Thyroid gland (tissue), 4 donors: Measurements from ENCODE around the gene RPH3AL. TPM values are rescaled to one million over a fixed set of nuclear protein-coding genes. Genes with fewer than 3 reads are reported as not detected.
A peak's percentile ranks its signal among the peaks of the same experiment; 100 is the strongest.

ENCODE experiments used
- DNase-seq, 2 donors: peaks; one replicate each; pipeline ENCODE4 v3.0.0-alpha.2; 2019
- H3K27ac ChIP-seq, 3 donors: fragments of 200-600 bp; sonication (generic); 1 replicate in 2 of 3; 2 replicates in 1 of 3; pipeline ENCODE4 v1.5.1; 2016 to 2019; ENCODE audit warnings: mild to moderate bottlenecking in 1 of 3, moderate library complexity in 1 of 3
- H3K27me3 ChIP-seq: fragments of 200-600 bp; sonication (generic); one replicate; pipeline ENCODE4 v1.5.1; 2019
- H3K36me3 ChIP-seq, 2 donors: fragments of 200-600 bp; sonication (generic); one replicate each; pipeline ENCODE4 v1.5.1; 2016 to 2019
- H3K4me1 ChIP-seq, 2 donors: fragments of 200-600 bp; sonication (generic); one replicate each; pipeline ENCODE4 v1.5.1; 2017 to 2019
- H3K4me3 ChIP-seq, 3 donors: fragments of 200-600 bp; sonication (generic); replicated peaks in 1 of 3; 1 replicate in 2 of 3; 2 replicates in 1 of 3; pipeline ENCODE4 v1.5.1; 2016; ENCODE audit warnings: mild to moderate bottlenecking in 1 of 3
- H3K9me3 ChIP-seq: fragments of 200-600 bp; sonication (generic); one replicate; pipeline ENCODE4 v1.5.1; 2017
- POLR2A ChIP-seq, 2 donors: fragments of 450-650 bp; IDR thresholded peaks; one replicate each; pipeline ENCODE4 v1.6.1; 2017; ENCODE audit warnings: antibody characterized with exemption in 2 of 2, mild to moderate bottlenecking in 2 of 2, moderate library complexity in 1 of 2
- WGBS, 2 donors: methylation state at CpG; one replicate each; pipeline ENCODE4 v1.1.5; 2017; 5-methylcytosine and 5-hydroxymethylcytosine counted together
- intact Hi-C: fragments of 100-400 bp; cut with DNase I; formaldehyde crosslinking; loops from one replicate; pipeline ENCODE4 v1.15.1; 2023
- total RNA-seq, 4 donors: library from RNA; depleted of rRNA; stranded (reverse); fragments of >200 nt; gene quantifications; one replicate each; pipeline ENCODE4 v1.2.3, GENCODE V29; 2016
- TF ChIP-seq, protein P1 (sequence below), 6 experiments: fragments of 200-600 bp in 3 of 6; fragments of 450-650 bp in 3 of 6; sonication (generic) in 3 of 6; IDR thresholded peaks; one replicate each; pipeline ENCODE4 v1.5.1; 2016 to 2019; ENCODE audit warnings: antibody characterized with exemption in 6 of 6, mild to moderate bottlenecking in 2 of 6, inconsistent platforms in 1 of 6, moderate library complexity in 1 of 6

Gene RPH3AL
- total RNA-seq, 4 donors from 2014 or later: 19.1 to 47.7 (median 42.5) TPM

DNA sequence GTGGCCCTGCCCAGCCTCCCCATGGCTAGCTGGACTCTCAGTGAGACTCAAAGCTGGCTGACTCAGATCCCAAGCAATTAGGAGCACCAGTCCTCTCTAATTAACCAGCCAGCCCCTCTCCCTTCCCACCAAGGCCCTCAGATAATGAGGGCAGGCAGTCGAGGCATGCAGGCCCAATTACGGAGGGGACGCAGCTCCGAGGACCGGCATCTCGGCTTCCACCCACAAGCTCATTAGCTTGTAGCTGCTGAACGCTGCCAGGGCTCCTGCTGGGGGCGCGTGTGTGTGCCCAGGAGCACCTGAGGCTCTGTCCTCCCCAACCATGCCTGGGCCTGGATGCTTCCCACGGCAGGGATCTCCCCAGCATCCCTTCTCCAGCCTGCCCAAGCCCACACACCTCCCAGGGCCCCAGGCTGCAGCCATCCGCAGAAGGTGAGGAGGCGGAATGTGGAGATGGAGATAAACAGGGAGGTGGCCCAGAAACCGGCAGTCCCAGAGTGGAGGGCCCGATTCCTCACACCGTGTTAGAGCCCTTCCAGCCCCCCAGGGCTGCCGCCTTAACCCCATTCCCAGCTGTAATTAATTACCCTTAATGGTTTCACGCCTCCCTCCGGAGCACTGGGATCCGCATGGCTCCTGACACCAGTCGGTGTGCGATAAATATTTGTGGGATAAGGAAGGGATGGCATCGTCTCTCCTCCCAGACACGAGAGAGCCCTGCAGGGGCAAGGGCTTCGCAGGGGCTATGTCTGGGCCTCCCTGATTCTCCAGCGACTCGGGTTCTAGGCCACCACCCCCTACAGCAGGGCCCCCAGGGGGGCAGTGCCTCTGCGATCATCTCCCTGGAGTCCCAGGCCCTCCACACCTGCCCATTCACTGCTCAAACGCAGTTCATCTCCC is 42.2 kb downstream of the RPH3AL start:
- Histone ChIP-seq H3K4me1 (no peaks in the 10 kb centered on the region), H3K4me3 (no peak overlapping the region), H3K36me3 (no peaks in the 10 kb centered on the region), H3K9me3 (no peaks in the 10 kb centered on the region), H3K27ac (no peak overlapping the region), H3K27me3 (no peaks in the 10 kb centered on the region)
- WGBS, 2 donors: 85% methylated on average over 18 to 21 of the region's 28 CpGs
- DNase-seq: no peak
- intact Hi-C loops: no loop called here
- TF ChIP-seq, protein P1, sequence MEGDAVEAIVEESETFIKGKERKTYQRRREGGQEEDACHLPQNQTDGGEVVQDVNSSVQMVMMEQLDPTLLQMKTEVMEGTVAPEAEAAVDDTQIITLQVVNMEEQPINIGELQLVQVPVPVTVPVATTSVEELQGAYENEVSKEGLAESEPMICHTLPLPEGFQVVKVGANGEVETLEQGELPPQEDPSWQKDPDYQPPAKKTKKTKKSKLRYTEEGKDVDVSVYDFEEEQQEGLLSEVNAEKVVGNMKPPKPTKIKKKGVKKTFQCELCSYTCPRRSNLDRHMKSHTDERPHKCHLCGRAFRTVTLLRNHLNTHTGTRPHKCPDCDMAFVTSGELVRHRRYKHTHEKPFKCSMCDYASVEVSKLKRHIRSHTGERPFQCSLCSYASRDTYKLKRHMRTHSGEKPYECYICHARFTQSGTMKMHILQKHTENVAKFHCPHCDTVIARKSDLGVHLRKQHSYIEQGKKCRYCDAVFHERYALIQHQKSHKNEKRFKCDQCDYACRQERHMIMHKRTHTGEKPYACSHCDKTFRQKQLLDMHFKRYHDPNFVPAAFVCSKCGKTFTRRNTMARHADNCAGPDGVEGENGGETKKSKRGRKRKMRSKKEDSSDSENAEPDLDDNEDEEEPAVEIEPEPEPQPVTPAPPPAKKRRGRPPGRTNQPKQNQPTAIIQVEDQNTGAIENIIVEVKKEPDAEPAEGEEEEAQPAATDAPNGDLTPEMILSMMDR (IDR thresholded peaks at IDR 0.05): no peak
- no peak for TF ChIP-seq POLR2A (IDR thresholded peaks at IDR 0.05)

DNA sequence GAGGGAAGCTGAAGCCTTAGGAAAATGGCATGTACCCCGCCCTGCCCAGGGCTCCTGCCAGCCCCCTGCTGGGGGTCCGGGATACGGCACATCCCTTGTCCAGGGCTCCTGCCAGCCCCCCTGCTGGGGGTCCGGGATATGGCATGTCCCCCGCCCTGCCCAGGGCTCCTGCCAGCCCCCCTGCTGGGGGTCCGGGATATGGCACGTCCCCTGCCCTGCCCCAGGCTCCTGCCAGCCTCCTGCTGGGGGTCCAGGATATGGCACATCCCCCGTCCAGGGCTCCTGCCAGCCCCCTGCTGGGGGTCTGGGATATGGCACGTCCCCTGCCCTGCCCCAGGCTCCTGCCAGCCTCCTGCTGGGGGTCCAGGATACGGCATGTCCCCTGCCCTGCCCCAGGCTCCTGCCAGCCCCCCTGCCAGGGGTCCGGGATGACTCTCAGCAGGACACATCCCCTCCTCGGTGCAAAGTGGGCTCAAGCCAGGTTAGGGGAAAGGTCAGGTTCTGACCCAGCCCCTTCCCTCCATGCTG is 43.2 kb downstream of the RPH3AL start:
- intact Hi-C loops: loop anchor here (10.0 kb wide), 1 partner anchor 75 kb away; no protein-coding TSS in a partner anchor
- Histone ChIP-seq H3K27me3 (no peaks in the 10 kb centered on the region), H3K36me3 (no peaks in the 10 kb centered on the region), H3K27ac (no peak overlapping the region), H3K4me3 (no peak overlapping the region), H3K4me1 (no peaks in the 10 kb centered on the region), H3K9me3 (no peaks in the 10 kb centered on the region)
- no peak for DNase-seq
- 68 to 75% methylated on average over 4 to 5 of the region's 12 CpGs for WGBS, 2 donors
- TF ChIP-seq POLR2A (IDR thresholded peaks at IDR 0.05): no peak
- TF ChIP-seq, protein P1 (IDR thresholded peaks at IDR 0.05): peak in 2 of 6 experiments; percentile 23 to 30

DNA sequence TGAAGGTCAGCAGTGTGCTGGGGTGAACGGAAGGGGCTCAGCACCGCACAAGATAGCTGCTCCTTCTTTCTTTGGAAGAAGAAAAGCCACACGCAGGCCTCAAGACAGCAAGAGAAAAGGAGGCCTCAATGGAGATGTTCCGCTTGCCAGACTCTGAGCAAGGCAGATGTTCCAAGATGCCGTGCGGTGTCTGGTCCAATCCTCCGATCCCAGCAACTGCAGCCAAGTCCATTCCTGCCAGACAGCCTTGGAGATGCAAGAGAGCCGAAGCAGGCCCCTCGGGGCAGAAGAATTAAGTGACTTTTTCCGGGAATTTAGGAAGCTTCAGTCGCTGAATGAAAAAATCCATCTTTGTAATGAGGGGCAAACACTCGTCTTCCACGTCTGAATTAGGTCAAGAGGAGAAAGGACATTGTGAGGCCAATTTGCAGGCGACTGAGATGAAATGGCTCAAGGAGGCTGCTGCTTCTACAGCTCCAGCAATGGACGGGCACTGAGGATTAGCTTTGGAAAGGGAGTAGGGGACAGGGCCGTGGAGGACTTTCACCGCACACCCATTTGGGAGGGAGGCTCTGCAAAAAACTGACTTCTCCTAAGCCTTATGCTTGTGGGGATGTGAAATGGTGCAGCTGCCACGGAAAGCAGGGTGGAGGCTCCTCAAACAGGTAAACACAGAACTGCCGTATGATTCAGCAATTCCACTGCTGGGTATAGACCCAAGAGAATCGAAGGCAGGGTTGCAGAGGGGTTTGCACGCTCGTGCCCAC is 44.7 kb downstream of the RPH3AL start:
- DNase-seq: no peak
- 81 to 88% methylated on average over 21 to 22 of the region's 22 CpGs for WGBS, 2 donors
- Histone ChIP-seq H3K9me3 (no peaks in the 10 kb centered on the region), H3K27me3 (no peaks in the 10 kb centered on the region), H3K4me3 (no peak overlapping the region), H3K4me1 (no peaks in the 10 kb centered on the region), H3K27ac (no peak overlapping the region), H3K36me3 (no peaks in the 10 kb centered on the region)
- TF ChIP-seq POLR2A (IDR thresholded peaks at IDR 0.05): no peak
- TF ChIP-seq, protein P1 (IDR thresholded peaks at IDR 0.05): no peak
- intact Hi-C loops: loop anchor here (10.0 kb wide), 1 partner anchor 77 kb away; no protein-coding TSS in a partner anchor

DNA sequence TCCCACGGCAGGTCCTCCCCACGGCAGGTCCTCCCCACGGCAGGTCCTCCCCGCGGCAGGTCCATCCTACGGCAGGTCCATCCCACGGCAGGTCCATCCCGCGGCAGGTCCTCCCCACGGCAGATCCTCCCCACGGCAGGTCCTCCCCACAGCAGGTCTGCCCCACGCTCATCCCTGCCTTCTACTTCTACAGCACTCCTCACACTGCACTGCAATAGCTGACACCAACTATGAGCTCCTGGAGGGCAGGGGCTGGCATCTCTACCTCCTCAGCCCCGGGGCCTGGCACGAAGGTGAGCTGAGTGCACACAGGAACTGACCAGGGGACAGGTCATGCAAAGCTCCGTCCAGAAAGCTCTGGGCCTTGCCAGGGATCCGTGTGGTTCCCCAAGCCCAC is 45.3 kb downstream of the RPH3AL start:
- Histone ChIP-seq H3K9me3 (no peaks in the 10 kb centered on the region), H3K4me3 (no peak overlapping the region), H3K27ac (no peak overlapping the region), H3K4me1 (no peaks in the 10 kb centered on the region), H3K36me3 (no peaks in the 10 kb centered on the region), H3K27me3 (no peaks in the 10 kb centered on the region)
- WGBS, 2 donors: 93 to 97% methylated on average over 6 to 10 of the region's 16 CpGs
- TF ChIP-seq POLR2A (IDR thresholded peaks at IDR 0.05): no peak
- TF ChIP-seq, protein P1 (IDR thresholded peaks at IDR 0.05): no peak
- DNase-seq: no peak
- intact Hi-C loops: loop anchor here (10.0 kb wide), 1 partner anchor 78 kb away; no protein-coding TSS in a partner anchor
